ENCODE results near the gene SNX8.

SNX8 gene, protein sequence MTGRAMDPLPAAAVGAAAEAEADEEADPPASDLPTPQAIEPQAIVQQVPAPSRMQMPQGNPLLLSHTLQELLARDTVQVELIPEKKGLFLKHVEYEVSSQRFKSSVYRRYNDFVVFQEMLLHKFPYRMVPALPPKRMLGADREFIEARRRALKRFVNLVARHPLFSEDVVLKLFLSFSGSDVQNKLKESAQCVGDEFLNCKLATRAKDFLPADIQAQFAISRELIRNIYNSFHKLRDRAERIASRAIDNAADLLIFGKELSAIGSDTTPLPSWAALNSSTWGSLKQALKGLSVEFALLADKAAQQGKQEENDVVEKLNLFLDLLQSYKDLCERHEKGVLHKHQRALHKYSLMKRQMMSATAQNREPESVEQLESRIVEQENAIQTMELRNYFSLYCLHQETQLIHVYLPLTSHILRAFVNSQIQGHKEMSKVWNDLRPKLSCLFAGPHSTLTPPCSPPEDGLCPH

DNA sequence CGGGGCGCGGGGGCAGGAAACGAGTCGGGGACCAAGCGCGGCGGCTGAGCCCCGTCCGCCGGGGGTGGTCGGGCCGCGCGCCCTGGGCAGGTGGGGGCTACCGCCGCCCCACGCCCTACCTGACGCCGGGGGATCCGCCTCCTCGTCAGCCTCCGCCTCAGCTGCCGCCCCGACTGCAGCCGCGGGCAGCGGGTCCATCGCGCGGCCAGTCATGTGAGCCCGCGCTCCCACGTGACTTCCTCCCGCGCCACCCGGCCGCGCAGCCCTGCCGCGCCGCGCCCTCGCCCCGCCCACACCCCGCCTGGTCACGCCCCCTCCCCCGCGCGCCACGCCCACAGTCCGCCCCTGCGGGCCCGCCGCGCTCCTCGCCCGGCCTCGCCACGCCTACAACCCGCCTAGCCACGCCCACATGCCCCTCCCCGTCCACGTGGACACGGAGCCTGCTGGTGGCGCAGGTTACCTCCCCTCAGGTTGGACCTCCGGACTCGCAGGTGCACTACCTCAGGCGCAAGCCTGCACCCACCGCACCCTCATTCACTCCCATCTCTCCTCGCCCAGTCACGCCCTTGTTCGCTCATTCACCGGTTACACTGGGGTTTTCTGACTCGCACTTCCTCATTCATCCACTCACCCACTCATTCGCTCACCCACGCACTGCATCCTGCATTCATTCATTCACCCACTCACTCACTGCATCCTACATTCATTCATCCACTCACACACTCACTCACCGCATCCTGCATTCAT is at the start of gene SNX8:
Gene SNX8, minus strand, starts transcription at position 233 of the 747 bp plus-strand sequence. Its CDS starts 20 bp downstream, at position 213.
- DNase-seq (ENCODE audit: extremely low read depth, low read depth): peak; percentile 55
- TF ChIP-seq, protein P1, sequence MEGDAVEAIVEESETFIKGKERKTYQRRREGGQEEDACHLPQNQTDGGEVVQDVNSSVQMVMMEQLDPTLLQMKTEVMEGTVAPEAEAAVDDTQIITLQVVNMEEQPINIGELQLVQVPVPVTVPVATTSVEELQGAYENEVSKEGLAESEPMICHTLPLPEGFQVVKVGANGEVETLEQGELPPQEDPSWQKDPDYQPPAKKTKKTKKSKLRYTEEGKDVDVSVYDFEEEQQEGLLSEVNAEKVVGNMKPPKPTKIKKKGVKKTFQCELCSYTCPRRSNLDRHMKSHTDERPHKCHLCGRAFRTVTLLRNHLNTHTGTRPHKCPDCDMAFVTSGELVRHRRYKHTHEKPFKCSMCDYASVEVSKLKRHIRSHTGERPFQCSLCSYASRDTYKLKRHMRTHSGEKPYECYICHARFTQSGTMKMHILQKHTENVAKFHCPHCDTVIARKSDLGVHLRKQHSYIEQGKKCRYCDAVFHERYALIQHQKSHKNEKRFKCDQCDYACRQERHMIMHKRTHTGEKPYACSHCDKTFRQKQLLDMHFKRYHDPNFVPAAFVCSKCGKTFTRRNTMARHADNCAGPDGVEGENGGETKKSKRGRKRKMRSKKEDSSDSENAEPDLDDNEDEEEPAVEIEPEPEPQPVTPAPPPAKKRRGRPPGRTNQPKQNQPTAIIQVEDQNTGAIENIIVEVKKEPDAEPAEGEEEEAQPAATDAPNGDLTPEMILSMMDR (IDR thresholded peaks at IDR 0.05; ENCODE audit: low read depth, low read length): no peak

DNA sequence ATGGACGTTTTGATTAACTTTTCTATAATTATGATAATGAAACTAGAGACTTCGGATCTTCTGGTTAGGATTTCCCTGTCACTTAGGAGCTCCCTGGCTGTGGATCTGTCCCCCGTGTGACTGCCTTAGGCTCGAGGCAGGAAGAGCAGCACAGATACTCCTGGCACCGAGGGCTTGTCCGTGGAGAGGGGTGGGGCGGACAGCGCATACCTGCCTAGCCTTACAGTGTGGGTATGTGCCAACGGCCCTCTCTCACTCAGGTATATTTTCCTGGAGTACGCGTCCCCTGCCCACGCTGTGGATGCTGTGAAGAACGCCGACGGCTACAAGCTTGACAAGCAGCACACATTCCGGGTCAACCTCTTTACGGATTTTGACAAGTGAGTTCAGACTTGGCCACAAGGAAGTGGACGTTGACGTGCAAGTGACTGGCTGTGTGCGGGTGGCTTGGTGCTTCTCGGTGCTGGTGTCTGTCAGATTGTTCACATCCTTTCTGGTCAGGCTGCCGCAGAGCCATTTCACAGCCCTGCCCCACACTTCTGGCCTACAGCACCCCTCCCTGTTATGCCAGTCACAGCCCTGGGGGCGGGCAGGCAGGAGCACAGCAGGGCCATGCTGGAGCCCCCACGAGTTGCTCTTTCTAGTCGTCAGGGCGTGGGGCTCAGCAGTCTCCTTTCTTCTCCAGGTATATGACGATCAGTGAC is 48.3 kb upstream of the SNX8 start:
- TF ChIP-seq, protein P1 (IDR thresholded peaks at IDR 0.05; ENCODE audit: low read depth, low read length): no peak
- no peak for DNase-seq (ENCODE audit: extremely low read depth, low read depth)

DNA sequence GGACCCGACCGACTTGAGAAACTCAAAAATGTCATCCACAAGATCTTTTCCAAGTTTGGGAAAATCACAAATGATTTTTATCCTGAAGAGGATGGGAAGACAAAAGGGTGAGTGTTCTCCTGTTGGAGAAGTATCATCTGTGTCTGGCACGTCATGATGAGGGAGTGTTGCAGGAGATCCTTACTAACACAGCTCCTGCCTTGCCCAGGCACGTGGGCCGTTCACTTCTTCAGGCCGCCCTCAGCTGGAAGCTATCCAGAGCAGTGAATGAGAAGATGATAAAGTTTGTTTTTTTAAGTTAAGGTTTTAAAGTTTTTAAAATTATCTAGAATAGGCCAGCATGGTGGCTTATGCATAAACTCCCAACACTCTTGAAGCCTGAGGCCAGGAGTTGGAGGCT is 46.6 kb upstream of the SNX8 start:
- no peak for DNase-seq (ENCODE audit: extremely low read depth, low read depth)
- TF ChIP-seq, protein P1 (IDR thresholded peaks at IDR 0.05; ENCODE audit: low read depth, low read length): no peak

DNA sequence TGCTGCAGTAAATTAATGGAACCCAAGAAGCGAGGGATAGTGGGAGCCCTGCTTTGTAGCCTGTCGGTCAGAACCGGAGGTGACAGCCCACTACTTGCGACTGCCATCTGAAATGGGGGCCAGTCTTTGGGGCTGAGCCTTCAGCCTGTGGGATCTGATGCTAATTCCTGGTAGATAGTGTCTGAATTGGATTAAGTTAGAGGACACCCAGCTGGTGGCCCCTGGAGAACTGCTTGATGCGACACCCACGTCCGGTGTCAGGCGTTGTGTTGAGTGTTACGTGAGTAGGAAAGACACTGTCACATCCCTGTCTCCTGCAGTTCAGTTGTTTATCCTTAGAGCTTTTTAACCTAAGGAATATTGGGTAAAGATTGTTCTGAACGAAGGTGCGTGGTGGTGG is 45.4 kb upstream of the SNX8 start:
- no peak for DNase-seq (ENCODE audit: extremely low read depth, low read depth)
- TF ChIP-seq, protein P1 (IDR thresholded peaks at IDR 0.05; ENCODE audit: low read depth, low read length): no peak

DNA sequence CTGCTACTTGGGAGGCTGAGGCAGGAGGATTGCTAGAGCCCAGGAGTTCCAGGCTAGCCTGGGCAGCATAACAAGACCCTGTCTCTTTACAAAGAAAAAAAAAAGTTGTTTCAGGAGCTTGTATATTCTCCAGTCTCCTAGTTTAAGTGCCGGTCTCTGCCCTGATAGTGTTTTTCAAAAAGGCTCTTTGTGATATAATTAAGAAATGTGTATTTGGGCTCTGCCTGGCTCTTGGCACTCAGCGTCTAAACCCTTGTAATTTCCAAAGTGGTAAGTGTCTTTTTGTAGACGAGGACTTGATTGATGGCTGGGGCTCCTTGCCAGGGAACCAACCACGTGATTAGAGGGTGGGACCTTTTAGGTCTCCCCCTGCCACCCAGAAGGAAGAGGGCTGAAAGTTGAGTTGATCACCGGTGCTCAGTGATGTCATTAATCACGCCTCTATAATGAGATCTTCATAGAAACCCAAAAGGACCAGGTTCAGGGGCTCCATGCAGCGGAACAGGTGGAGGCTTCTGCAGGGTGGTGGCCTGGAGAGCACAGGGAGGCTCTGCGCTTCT is 44.8 kb upstream of the SNX8 start:
- no peak for DNase-seq (ENCODE audit: extremely low read depth, low read depth)
- TF ChIP-seq, protein P1 (IDR thresholded peaks at IDR 0.05; ENCODE audit: low read depth, low read length): no peak

DNA sequence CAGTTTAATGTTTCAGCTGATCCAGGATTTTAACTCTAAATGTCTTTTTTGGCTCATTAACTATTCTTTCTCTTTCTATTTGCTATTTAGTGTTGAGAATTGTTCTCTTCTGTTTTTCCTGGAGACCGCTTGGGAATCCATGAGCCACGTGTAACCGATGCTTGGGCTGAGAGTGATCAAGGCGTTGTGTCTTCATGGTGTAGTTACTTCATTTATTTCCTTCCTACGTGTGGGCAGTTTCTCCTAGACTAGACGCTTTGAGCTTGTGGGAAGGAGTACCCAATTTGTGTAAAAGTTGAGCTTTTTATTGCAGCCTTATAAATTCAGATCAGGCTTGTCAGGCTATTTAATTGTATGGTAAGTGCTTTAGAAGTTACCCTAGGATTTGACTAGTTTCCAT is 43.3 kb upstream of the SNX8 start:
- no peak for DNase-seq (ENCODE audit: extremely low read depth, low read depth)
- TF ChIP-seq, protein P1 (IDR thresholded peaks at IDR 0.05; ENCODE audit: low read depth, low read length): no peak

Data from AG09319 (cell line).